Left forelimb (tissue), 1 donor: Measurements from ENCODE around the gene FOXK2.

ENCODE experiments used
- DNase-seq: peaks from one replicate; pipeline ENCODE4 v3.0.0-alpha.2; 2018; ENCODE audit warnings: low spot score

The FOXK2 gene

GRCh38 chr17:82639628-82640027 lies 120.1 kb downstream of the FOXK2 start:
- no peak for DNase-seq

DNA sequence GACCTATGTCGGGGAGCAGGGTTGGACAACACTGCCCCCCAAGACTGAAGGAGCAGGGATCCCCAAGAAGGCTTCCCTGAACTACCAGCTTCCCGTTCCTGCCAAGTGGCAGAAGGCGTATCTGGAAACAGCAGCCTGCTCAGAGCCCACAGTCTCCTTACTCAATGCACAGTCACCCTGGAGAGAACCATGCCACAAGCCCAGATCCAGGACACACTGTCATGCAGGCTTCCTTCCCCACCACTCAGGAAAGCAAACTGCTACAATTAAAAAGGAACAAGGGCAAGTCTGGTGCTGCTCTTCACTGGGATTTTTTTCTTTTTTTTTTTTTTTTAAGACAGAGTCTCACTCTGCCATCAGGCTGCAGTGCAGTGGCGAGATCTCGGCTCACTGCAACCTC lies 120.5 kb downstream of the FOXK2 start:
- DNase-seq, result no peak

- DNase-seq, result no peak
Observed at GRCh38 chr17:82642022-82642421, 122.5 kb downstream of the FOXK2 start.

DNA sequence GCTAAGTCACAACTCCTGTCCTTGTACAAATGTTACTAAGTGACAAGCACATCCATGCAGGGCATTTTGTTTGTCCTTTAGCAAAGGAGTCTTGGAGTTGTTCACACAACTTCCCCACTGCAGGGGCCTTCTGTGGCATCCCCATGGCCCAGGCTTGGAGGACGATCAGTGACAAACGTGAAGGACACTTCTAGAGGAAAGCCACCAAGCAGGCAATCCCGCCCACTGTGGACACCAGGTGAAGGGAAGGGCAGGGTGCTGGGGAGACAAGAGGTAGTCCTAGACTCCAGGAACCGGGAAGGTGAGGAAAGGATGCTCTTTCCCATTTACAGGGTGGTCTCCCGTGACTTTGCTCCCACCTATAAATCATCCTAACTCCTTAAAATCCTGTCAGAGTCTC lies 124.6 kb downstream of the FOXK2 start:
- DNase-seq, result no peak

- no peak for DNase-seq
Observed at GRCh38 chr17:82645516-82645915, 126.0 kb downstream of the FOXK2 start.

- DNase-seq, result no peak
Observed at GRCh38 chr17:82647593-82648164, 128.1 kb downstream of the FOXK2 start.

- DNase-seq, result peak; percentile 98
Observed at GRCh38 chr17:82648165-82648668, 128.7 kb downstream of the FOXK2 start, which contains the start of gene WDR45B. Gene WDR45B (minus strand): TSS chr17:82648444. CDS start chr17:82648340, 104 bp downstream.

DNA sequence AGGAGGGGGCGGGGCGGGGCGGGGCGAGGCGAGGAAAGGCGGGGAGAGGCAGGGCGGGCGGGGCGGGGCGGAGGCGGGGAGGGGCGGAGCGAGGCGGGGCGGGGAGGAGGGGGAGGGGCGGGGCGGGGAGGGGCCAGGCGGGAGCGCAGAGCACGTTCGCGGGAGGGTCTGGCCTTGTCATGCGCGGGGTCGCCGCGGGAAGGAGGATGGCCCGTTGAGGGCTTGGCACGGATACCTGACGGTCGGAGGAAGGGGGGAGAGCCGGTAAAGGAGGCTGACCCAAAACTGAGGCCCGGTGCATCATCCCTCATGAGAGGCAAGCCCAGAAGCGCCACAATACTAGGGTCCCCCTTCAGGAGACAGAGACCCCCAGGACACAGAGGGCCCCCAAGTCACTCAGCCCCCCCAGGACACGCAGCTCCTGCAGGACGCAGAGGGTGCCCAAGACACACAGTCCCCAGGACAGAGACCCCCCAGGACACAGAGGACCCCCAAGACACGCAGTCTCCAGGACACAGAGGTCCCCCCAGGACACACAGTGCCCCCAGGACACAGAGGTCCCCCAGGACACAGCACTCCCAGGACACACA lies 129.3 kb downstream of the FOXK2 start:
- no peak for DNase-seq

DNA sequence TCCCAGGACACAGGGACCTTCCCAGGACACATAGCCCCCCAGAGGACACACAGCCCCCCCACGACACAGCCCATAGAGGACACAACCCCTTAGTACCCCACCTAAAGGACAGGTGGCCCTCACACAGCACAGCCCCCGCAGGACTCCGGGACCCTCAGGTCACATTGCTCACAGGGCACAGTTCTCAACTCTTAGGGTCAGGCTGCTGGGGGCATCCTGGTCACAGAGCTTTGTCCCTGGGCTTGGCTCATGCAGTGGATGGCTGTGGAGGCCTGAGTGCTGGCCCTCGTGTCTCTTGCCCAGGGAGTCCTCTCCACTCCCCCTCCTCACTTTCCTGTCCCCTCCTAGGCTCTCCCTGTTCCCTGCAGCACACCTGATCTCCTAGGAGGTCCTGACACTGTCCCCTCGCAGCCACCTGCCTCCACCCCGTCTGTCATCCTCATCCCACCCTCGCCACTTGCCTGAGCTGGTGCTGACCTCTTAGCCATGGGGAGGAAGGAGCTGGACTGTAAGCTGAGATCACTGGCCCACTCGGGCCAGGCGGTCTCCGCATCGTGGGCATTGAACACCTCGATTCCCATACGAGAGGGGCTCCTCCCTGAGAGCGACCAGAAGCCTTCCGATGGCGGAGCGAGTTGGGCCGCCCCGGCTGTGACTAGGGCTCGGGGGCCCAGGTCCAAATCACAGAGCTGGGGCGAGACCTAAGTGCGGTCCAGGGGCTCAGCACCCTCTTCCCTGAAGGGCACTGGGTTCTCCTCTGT lies 130.1 kb downstream of the FOXK2 start:
- no peak for DNase-seq

DNA sequence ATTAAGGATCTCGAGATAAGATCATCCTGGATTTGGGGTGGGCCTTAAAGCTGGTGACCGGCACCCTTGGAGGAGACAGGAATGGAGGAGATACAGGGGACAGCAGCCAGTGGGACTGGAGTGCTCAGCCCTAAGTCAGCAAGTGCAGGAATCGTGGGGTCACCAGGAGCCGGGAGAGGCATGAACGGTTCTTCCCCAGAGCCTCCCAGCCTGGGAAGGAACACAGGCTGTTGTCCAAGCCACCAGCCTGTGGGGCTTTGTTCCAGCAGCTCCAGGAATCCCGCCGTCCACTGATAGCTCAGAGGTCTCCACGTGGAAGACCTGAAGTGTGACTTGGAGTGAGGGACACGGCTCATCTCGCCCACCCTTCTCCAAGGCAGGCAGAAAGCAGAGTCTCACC lies 131.2 kb downstream of the FOXK2 start:
- no peak for DNase-seq

DNA sequence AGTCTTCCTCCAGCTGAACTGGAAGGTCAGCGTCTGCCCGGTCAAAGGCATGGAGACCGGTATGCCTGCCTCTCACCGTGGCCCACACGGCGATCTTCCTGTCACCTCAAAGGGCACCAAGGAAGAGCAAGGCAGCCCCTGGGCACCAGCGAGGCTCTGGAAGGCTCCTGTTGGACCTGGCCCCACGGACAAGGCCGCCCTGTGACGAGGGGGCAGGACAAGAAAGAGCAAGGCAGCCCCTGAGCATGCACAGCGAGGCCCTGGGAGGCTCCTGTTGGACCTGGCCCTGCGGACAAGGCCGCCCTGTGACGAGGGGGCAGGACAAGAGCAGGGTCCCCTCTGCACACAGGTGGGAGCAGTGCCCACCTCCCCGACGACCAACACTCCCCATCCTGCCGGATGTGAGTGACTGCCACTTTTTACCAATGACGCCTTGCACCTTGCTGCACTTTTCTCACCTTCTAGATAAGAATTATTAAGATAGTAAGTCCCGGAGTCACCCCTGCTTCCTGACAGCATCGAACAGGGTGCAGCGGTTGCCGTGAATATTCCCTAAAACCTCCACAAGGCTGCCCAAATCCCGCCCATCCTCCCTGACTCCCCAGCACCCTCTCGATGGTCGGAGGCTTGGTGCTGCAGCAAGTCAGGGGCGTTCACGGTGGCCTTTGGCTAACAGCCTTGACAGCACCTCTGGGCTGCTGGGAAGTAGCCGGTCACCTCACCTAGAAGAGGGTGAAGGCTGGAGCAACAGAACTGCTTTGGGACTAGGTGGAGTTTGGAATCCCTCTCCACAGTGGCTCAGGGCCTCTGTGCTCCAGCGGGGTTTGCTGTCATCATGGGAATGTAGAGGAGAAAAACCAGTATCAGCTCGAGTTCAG lies 134.4 kb downstream of the FOXK2 start:
- no peak for DNase-seq
